GM12878 (cell line): Measurements from ENCODE around the gene DENND10. TPM values are rescaled to one million over a fixed set of nuclear protein-coding genes. Genes with fewer than 3 reads are reported as not detected.

Source experiments
- CBX5 ChIP-seq: sonication (generic); IDR thresholded peaks from 2 replicates; pipeline ENCODE4 v1.6.1; 2016; ENCODE audit warnings: low read depth, moderate library complexity, mild to moderate bottlenecking, inconsistent platforms
- CEBPZ ChIP-seq: fragments of 150-350 bp; IDR thresholded peaks from 2 replicates; pipeline ENCODE4 v1.6.1; 2016; ENCODE audit warnings: low read depth, low read length
- CHD2 ChIP-seq: IDR thresholded peaks from 2 replicates; pipeline ENCODE4 v1.6.1; 2011; ENCODE audit warnings: low read depth, low read length, improper control_type of control experiment, borderline replicate concordance
- CREB1 ChIP-seq: IDR thresholded peaks from 2 replicates; pipeline ENCODE4 v1.6.1; 2012; ENCODE audit warnings: low read depth, mild to moderate bottlenecking, inconsistent platforms
- E2F4 ChIP-seq: IDR thresholded peaks from 2 replicates; pipeline ENCODE4 v1.6.1; 2012; ENCODE audit warnings: low read depth, low read length, improper control_type of control experiment
- E2F8 ChIP-seq: fragments of 450-650 bp; IDR thresholded peaks from 2 replicates; pipeline ENCODE4 v1.6.1; 2018; ENCODE audit warnings: mild to moderate bottlenecking, low read depth, moderate library complexity; ENCODE audit not compliant: partially characterized antibody
- EGR1 ChIP-seq, 2 experiments: IDR thresholded peaks; 1 replicate in 1 of 2; 2 replicates in 1 of 2; pipeline ENCODE4 v1.6.1; 2011 to 2012; ENCODE audit warnings: low read depth in 2 of 2, low read length in 2 of 2, borderline replicate concordance in 1 of 2, mild to moderate bottlenecking in 1 of 2, moderate library complexity in 1 of 2
- ETV6 ChIP-seq, 2 experiments: fragments of 450-650 bp in 1 of 2; IDR thresholded peaks in 1 of 2; conservative IDR thresholded peaks in 1 of 2; 2 replicates each; pipeline ENCODE4 v1.6.1; 2014; ENCODE audit warnings: antibody characterized with exemption in 1 of 2, borderline replicate concordance in 1 of 2, low read depth in 1 of 2, mild to moderate bottlenecking in 1 of 2, moderate library complexity in 1 of 2
- GATAD2B ChIP-seq: fragments of 450-650 bp; conservative IDR thresholded peaks from 2 replicates; pipeline ENCODE4 v1.6.1; 2017; ENCODE audit warnings: low read depth, mild to moderate bottlenecking, moderate library complexity
- HDAC6 ChIP-seq: fragments of 200-600 bp; sonication (generic); IDR thresholded peaks from one replicate; pipeline ENCODE4 v1.8.0; 2017; ENCODE audit warnings: antibody characterized with exemption; ENCODE audit not compliant: unreplicated experiment
- KDM1A ChIP-seq: fragments of 200-600 bp; sonication (generic); IDR thresholded peaks from 2 replicates; pipeline ENCODE4 v1.6.1; 2016; ENCODE audit warnings: borderline replicate concordance
- MYB ChIP-seq: fragments of 150-350 bp; IDR thresholded peaks from 2 replicates; pipeline ENCODE4 v1.6.1; 2014; ENCODE audit warnings: mild to moderate bottlenecking, low read depth, low read length, borderline replicate concordance
- RELA ChIP-seq: fragments of 450-650 bp; IDR thresholded peaks from 2 replicates; pipeline ENCODE4 v1.8.0; 2014; ENCODE audit warnings: borderline replicate concordance; ENCODE audit not compliant: partially characterized antibody
- SPI1 ChIP-seq: IDR thresholded peaks from 2 replicates; pipeline ENCODE4 v1.6.1; 2011; ENCODE audit warnings: low read depth, mild to moderate bottlenecking, low read length, moderate library complexity, borderline replicate concordance; ENCODE audit not compliant: insufficient read depth
- USF2 ChIP-seq: IDR thresholded peaks from 2 replicates; pipeline ENCODE4 v1.6.1; 2011; ENCODE audit warnings: low read depth, low read length, improper control_type of control experiment, borderline replicate concordance
- polyA plus RNA-seq, 11 experiments: library from polyadenylated mRNA; depleted of rRNA in 4 of 11; unstranded in 6 of 11; stranded (reverse) in 5 of 11; fragments of >200 nt; fragmentation: Nextera tagmentation in 4 of 11; fragmentation: Illumina TruSeq in 1 of 11; extraction: Ambion mirVana in 4 of 11; extraction: Trizol in 1 of 11; gene quantifications; 1 replicate in 1 of 11; 2 replicates in 10 of 11; pipeline versions ENCODE4 v1.2.1 to v1.2.3, GENCODE V29; 2011 to 2016; ENCODE audit warnings: inconsistent platforms in 2 of 11, missing spikeins in 2 of 11, low read depth in 1 of 11
- total RNA-seq, 4 experiments: library from RNA; depleted of rRNA in 3 of 4; stranded (reverse); fragments of >200 nt in 3 of 4; fragmentation: Illumina TruSeq in 1 of 4; extraction: Trizol in 1 of 4; gene quantifications; 2 replicates each; pipeline versions ENCODE4 v1.2.1 to v1.2.3, GENCODE V29; 2013 to 2021

DENND10 gene
- total and polyA plus RNA-seq, 10 of the 15 experiments (the other 5 are each of a cell fraction or from before 2014, with no cell fraction given) = 21.5 to 39.8 (median 26.2) TPM

GRCh38 chr10:119165171-119166117, 61.5 kb downstream of the DENND10 start, which contains the start of gene SFXN4 (continued):
- no peak for TF ChIP-seq CEBPZ
- TF ChIP-seq CHD2 = no peak; the same call in 1 of the 2 replicates
- no peak for TF ChIP-seq CBX5
- peak; percentile 40 for TF ChIP-seq E2F8
- TF ChIP-seq RELA = no peak
- TF ChIP-seq GATAD2B = peak; percentile 90
- peak; percentile 32 for TF ChIP-seq USF2
- no peak for TF ChIP-seq SPI1
- no peak for TF ChIP-seq KDM1A
- TF ChIP-seq E2F4 = no peak
- TF ChIP-seq ETV6 (conservative IDR thresholded peaks at IDR 0.05 in 1 of 2, IDR thresholded peaks at IDR 0.05 in 1 of 2; ENCODE audit: borderline replicate concordance in 1 of 2, low read depth in 1 of 2) = no peak
- TF ChIP-seq CREB1 = no peak; the same call in 1 of the 2 replicates
- TF ChIP-seq HDAC6 = peak; percentile 43
- TF ChIP-seq MYB = no peak
- peak in 1 of 2 experiments; percentile 51; a peak in 1 of 3 replicates for TF ChIP-seq EGR1 (IDR thresholded peaks at IDR 0.05; ENCODE audit: borderline replicate concordance in 1 of 2, low read depth in 2 of 2, low read length in 2 of 2)
